ENCODE measurements around the gene DICER1. TPM values are rescaled to one million over a fixed set of nuclear protein-coding genes. Genes with fewer than 3 reads are reported as not detected.

DICER1 gene
- polyA plus RNA-seq, 1 donor from 2014 or later, result 93.8 TPM

GRCh38 chr14:95110178-95110577 is 47.2 kb downstream of the DICER1 start:
- H3K9me3 ChIP-seq (ENCODE audit: low read length), result no peaks in the 10 kb centered on the region
- H3K79me2 ChIP-seq (replicated peaks; ENCODE audit: insufficient read depth, low read length), result no peaks in the 10 kb centered on the region
- H3F3A ChIP-seq (ENCODE audit: insufficient read depth, low read length, poor library complexity, severe bottlenecking), result no peaks in the 10 kb centered on the region
- no peak overlapping the region for H3K27ac ChIP-seq (ENCODE audit: low read length)
- TF ChIP-seq TAF1 (IDR thresholded peaks at IDR 0.05; ENCODE audit: low read depth) (no peak), POLR2AphosphoS5 (IDR thresholded peaks at IDR 0.05) (no peak), CTCF (IDR thresholded peaks at IDR 0.05; ENCODE audit: poor library complexity, severe bottlenecking) (no peak), SMC3 (conservative IDR thresholded peaks at IDR 0.05; ENCODE audit: poor library complexity) (no peak), REST (IDR thresholded peaks at IDR 0.05; ENCODE audit: borderline replicate concordance) (no peak), EZH2 (IDR thresholded peaks at IDR 0.05; ENCODE audit: borderline replicate concordance, insufficient read depth, low read length, poor library complexity, severe bottlenecking) (no peak)
- no peaks in the 10 kb centered on the region for H3K27me3 ChIP-seq (ENCODE audit: insufficient read depth, low read depth, low read length)
- H3K4me3 ChIP-seq (ENCODE audit: low read length), result no peak overlapping the region
- no peak overlapping the region for H3K4me2 ChIP-seq (ENCODE audit: low read length)
- H3K9ac ChIP-seq (ENCODE audit: low read length), result no peak overlapping the region
- peaks cover 26% of the 10 kb centered on the region for H3K36me3 ChIP-seq (ENCODE audit: insufficient read depth, low read length)
- H2AFZ ChIP-seq (ENCODE audit: low read depth, low read length), result no peak overlapping the region
- H3K9me2 ChIP-seq (ENCODE audit: insufficient read depth, low read length), result no peaks in the 10 kb centered on the region
- no peaks in the 10 kb centered on the region for H4K20me1 ChIP-seq (ENCODE audit: insufficient read depth)

- no peaks in the 10 kb centered on the region for H3K9me2 ChIP-seq (ENCODE audit: insufficient read depth, low read length)
- no peak overlapping the region for H3K4me2 ChIP-seq (ENCODE audit: low read length)
- no peaks in the 10 kb centered on the region for H3K9me3 ChIP-seq (ENCODE audit: low read length)
- H4K20me1 ChIP-seq (ENCODE audit: insufficient read depth), result no peaks in the 10 kb centered on the region
- no peak overlapping the region for H2AFZ ChIP-seq (ENCODE audit: low read depth, low read length)
- H3K9ac ChIP-seq (ENCODE audit: low read length), result no peak overlapping the region
- no peak overlapping the region for H3K27ac ChIP-seq (ENCODE audit: low read length)
- H3F3A ChIP-seq (ENCODE audit: insufficient read depth, low read length, poor library complexity, severe bottlenecking), result no peaks in the 10 kb centered on the region
- no peaks in the 10 kb centered on the region for H3K79me2 ChIP-seq (replicated peaks; ENCODE audit: insufficient read depth, low read length)
- TF ChIP-seq RAD21 (conservative IDR thresholded peaks at IDR 0.05), result no peak
- TF ChIP-seq POLR2AphosphoS5 (IDR thresholded peaks at IDR 0.05), result no peak
- TF ChIP-seq EP300 (conservative IDR thresholded peaks at IDR 0.05; ENCODE audit: poor library complexity, severe bottlenecking), result no peak
- TF ChIP-seq MXI1 (conservative IDR thresholded peaks at IDR 0.05; ENCODE audit: poor library complexity, severe bottlenecking), result no peak
- no peak for TF ChIP-seq EZH2 (IDR thresholded peaks at IDR 0.05; ENCODE audit: borderline replicate concordance, insufficient read depth, low read length, poor library complexity, severe bottlenecking)
- TF ChIP-seq REST (IDR thresholded peaks at IDR 0.05; ENCODE audit: borderline replicate concordance), result no peak
- no peak for TF ChIP-seq TAF1 (IDR thresholded peaks at IDR 0.05; ENCODE audit: low read depth)
- no peak for TF ChIP-seq SMC3 (conservative IDR thresholded peaks at IDR 0.05; ENCODE audit: poor library complexity)
- TF ChIP-seq CTCF (IDR thresholded peaks at IDR 0.05; ENCODE audit: poor library complexity, severe bottlenecking), result no peak
- no peak overlapping the region for H3K4me3 ChIP-seq (ENCODE audit: low read length)
- peaks cover 26% of the 10 kb centered on the region for H3K36me3 ChIP-seq (ENCODE audit: insufficient read depth, low read length)
- no peaks in the 10 kb centered on the region for H3K27me3 ChIP-seq (ENCODE audit: insufficient read depth, low read depth, low read length)
Observed at GRCh38 chr14:95107711-95108110, 49.6 kb downstream of the DICER1 start.

Measured in neural cell (in vitro differentiated cells).